ENCODE measurements around the gene TRPM2. TPM values are rescaled to one million over a fixed set of nuclear protein-coding genes. Genes with fewer than 3 reads are reported as not detected.

Gene TRPM2
- total and polyA plus RNA-seq, 9 donors = 0.89 to 1.9 (median 1.5) TPM

- peak overlapping the region; percentile 20 for H3K27ac ChIP-seq (ENCODE audit: low read length)
- H3K27me3 ChIP-seq (ENCODE audit: control insufficient read depth, insufficient read depth, low read length) = peaks cover 4% of the 10 kb centered on the region
- peak; percentile 77 for DNase-seq
- H3K4me3 ChIP-seq (ENCODE audit: low read length) = no peak overlapping the region
- H3K36me3 ChIP-seq (ENCODE audit: control insufficient read depth, insufficient read depth, low read length) = peaks cover 4% of the 10 kb centered on the region
- WGBS (ENCODE audit: insufficient coverage) = 22% methylated on average over 15 of the region's 15 CpGs
- no peaks in the 10 kb centered on the region for H3K9me3 ChIP-seq (replicated peaks; ENCODE audit: control insufficient read depth, low read depth, low read length)
- H3K4me1 ChIP-seq (ENCODE audit: control insufficient read depth, insufficient read depth, low read length) = peaks cover 23% of the 10 kb centered on the region
These were observed 108.1 kb downstream of the TRPM2 start for GRCh38 chr21:44461464-44462001.

GRCh38 chr21:44462086-44462833, 108.8 kb downstream of the TRPM2 start:
- no peak for DNase-seq
- Histone ChIP-seq H3K27me3 (ENCODE audit: control insufficient read depth, insufficient read depth, low read length) (peaks cover 2% of the 10 kb centered on the region), H3K4me3 (ENCODE audit: low read length) (no peak overlapping the region), H3K36me3 (ENCODE audit: control insufficient read depth, insufficient read depth, low read length) (peaks cover 2% of the 10 kb centered on the region), H3K9me3 (replicated peaks; ENCODE audit: control insufficient read depth, low read depth, low read length) (no peaks in the 10 kb centered on the region), H3K27ac (ENCODE audit: low read length) (no peak overlapping the region), H3K4me1 (ENCODE audit: control insufficient read depth, insufficient read depth, low read length) (peaks cover 23% of the 10 kb centered on the region)
- 76% methylated on average over 25 of the region's 25 CpGs for WGBS (ENCODE audit: insufficient coverage)

- Histone ChIP-seq H3K36me3 (ENCODE audit: control insufficient read depth, insufficient read depth, low read length) (no peaks in the 10 kb centered on the region), H3K4me3 (ENCODE audit: low read length) (no peak overlapping the region), H3K4me1 (ENCODE audit: control insufficient read depth, insufficient read depth, low read length) (peaks cover 23% of the 10 kb centered on the region), H3K27ac (ENCODE audit: low read length) (no peak overlapping the region), H3K9me3 (replicated peaks; ENCODE audit: control insufficient read depth, low read depth, low read length) (no peaks in the 10 kb centered on the region), H3K27me3 (ENCODE audit: control insufficient read depth, insufficient read depth, low read length) (peaks cover 2% of the 10 kb centered on the region)
- no peak for DNase-seq
- 61% methylated on average over 4 of the region's 11 CpGs for WGBS (ENCODE audit: insufficient coverage)
These were observed 109.4 kb downstream of the TRPM2 start for GRCh38 chr21:44462834-44463200.

GRCh38 chr21:44463724-44464123, 110.3 kb downstream of the TRPM2 start:
- WGBS (ENCODE audit: insufficient coverage) = 11% methylated on average over 30 of the region's 30 CpGs
- DNase-seq = peak; percentile 68
- Histone ChIP-seq H3K27ac (ENCODE audit: low read length) (no peak overlapping the region), H3K4me3 (ENCODE audit: low read length) (no peak overlapping the region), H3K9me3 (replicated peaks; ENCODE audit: control insufficient read depth, low read depth, low read length) (no peaks in the 10 kb centered on the region), H3K36me3 (ENCODE audit: control insufficient read depth, insufficient read depth, low read length) (no peaks in the 10 kb centered on the region), H3K4me1 (ENCODE audit: control insufficient read depth, insufficient read depth, low read length) (peaks cover 23% of the 10 kb centered on the region), H3K27me3 (ENCODE audit: control insufficient read depth, insufficient read depth, low read length) (peaks cover 2% of the 10 kb centered on the region)

- H3K4me1 ChIP-seq (ENCODE audit: control insufficient read depth, insufficient read depth, low read length) = peaks cover 23% of the 10 kb centered on the region
- H3K27me3 ChIP-seq (ENCODE audit: control insufficient read depth, insufficient read depth, low read length) = peaks cover 2% of the 10 kb centered on the region
- no peak overlapping the region for H3K4me3 ChIP-seq (ENCODE audit: low read length)
- H3K27ac ChIP-seq (ENCODE audit: low read length) = no peak overlapping the region
- WGBS (ENCODE audit: insufficient coverage) = 89% methylated on average over 6 of the region's 12 CpGs
- DNase-seq = no peak
- no peaks in the 10 kb centered on the region for H3K9me3 ChIP-seq (replicated peaks; ENCODE audit: control insufficient read depth, low read depth, low read length)
- H3K36me3 ChIP-seq (ENCODE audit: control insufficient read depth, insufficient read depth, low read length) = no peaks in the 10 kb centered on the region
These were observed 110.9 kb downstream of the TRPM2 start for GRCh38 chr21:44464351-44464750.

- no peak overlapping the region for H3K4me3 ChIP-seq (ENCODE audit: low read length)
- WGBS (ENCODE audit: insufficient coverage) = 80% methylated on average over 16 of the region's 16 CpGs
- no peaks in the 10 kb centered on the region for H3K9me3 ChIP-seq (replicated peaks; ENCODE audit: control insufficient read depth, low read depth, low read length)
- no peaks in the 10 kb centered on the region for H3K36me3 ChIP-seq (ENCODE audit: control insufficient read depth, insufficient read depth, low read length)
- peaks cover 2% of the 10 kb centered on the region for H3K27me3 ChIP-seq (ENCODE audit: control insufficient read depth, insufficient read depth, low read length)
- H3K27ac ChIP-seq (ENCODE audit: low read length) = no peak overlapping the region
- no peak for DNase-seq
- H3K4me1 ChIP-seq (ENCODE audit: control insufficient read depth, insufficient read depth, low read length) = peaks cover 13% of the 10 kb centered on the region
These were observed 113.0 kb downstream of the TRPM2 start for GRCh38 chr21:44466351-44466954.

- Histone ChIP-seq H3K27me3 (ENCODE audit: control insufficient read depth, insufficient read depth, low read length) (peaks cover 2% of the 10 kb centered on the region), H3K4me1 (ENCODE audit: control insufficient read depth, insufficient read depth, low read length) (peaks cover 5% of the 10 kb centered on the region), H3K9me3 (replicated peaks; ENCODE audit: control insufficient read depth, low read depth, low read length) (no peaks in the 10 kb centered on the region), H3K36me3 (ENCODE audit: control insufficient read depth, insufficient read depth, low read length) (no peaks in the 10 kb centered on the region), H3K27ac (ENCODE audit: low read length) (no peak overlapping the region), H3K4me3 (ENCODE audit: low read length) (no peak overlapping the region)
- 90% methylated on average over 36 of the region's 36 CpGs for WGBS (ENCODE audit: insufficient coverage)
- DNase-seq = no peak
These were observed 113.8 kb downstream of the TRPM2 start for GRCh38 chr21:44466996-44467858.

- H3K27me3 ChIP-seq (ENCODE audit: control insufficient read depth, insufficient read depth, low read length) = peaks cover 2% of the 10 kb centered on the region
- H3K36me3 ChIP-seq (ENCODE audit: control insufficient read depth, insufficient read depth, low read length) = no peaks in the 10 kb centered on the region
- 89% methylated on average over 15 of the region's 15 CpGs for WGBS (ENCODE audit: insufficient coverage)
- no peak for DNase-seq
- no peak overlapping the region for H3K4me3 ChIP-seq (ENCODE audit: low read length)
- H3K9me3 ChIP-seq (replicated peaks; ENCODE audit: control insufficient read depth, low read depth, low read length) = no peaks in the 10 kb centered on the region
- H3K4me1 ChIP-seq (ENCODE audit: control insufficient read depth, insufficient read depth, low read length) = no peaks in the 10 kb centered on the region
- no peak overlapping the region for H3K27ac ChIP-seq (ENCODE audit: low read length)
These were observed 114.4 kb downstream of the TRPM2 start for GRCh38 chr21:44467859-44468195.

GRCh38 chr21:44471341-44471740, 117.9 kb downstream of the TRPM2 start:
- DNase-seq = no peak
- Histone ChIP-seq H3K27me3 (ENCODE audit: control insufficient read depth, insufficient read depth, low read length) (no peaks in the 10 kb centered on the region), H3K4me1 (ENCODE audit: control insufficient read depth, insufficient read depth, low read length) (no peaks in the 10 kb centered on the region), H3K27ac (ENCODE audit: low read length) (no peak overlapping the region), H3K9me3 (replicated peaks; ENCODE audit: control insufficient read depth, low read depth, low read length) (no peaks in the 10 kb centered on the region), H3K36me3 (ENCODE audit: control insufficient read depth, insufficient read depth, low read length) (no peaks in the 10 kb centered on the region), H3K4me3 (ENCODE audit: low read length) (no peak overlapping the region)

GRCh38 chr21:44471996-44472395, 118.6 kb downstream of the TRPM2 start:
- H3K4me3 ChIP-seq (ENCODE audit: low read length) = no peak overlapping the region
- 91% methylated on average over 1 of the region's 6 CpGs for WGBS (ENCODE audit: insufficient coverage)
- no peaks in the 10 kb centered on the region for H3K4me1 ChIP-seq (ENCODE audit: control insufficient read depth, insufficient read depth, low read length)
- DNase-seq = peak; percentile 48
- H3K9me3 ChIP-seq (replicated peaks; ENCODE audit: control insufficient read depth, low read depth, low read length) = no peaks in the 10 kb centered on the region
- H3K36me3 ChIP-seq (ENCODE audit: control insufficient read depth, insufficient read depth, low read length) = no peaks in the 10 kb centered on the region
- H3K27me3 ChIP-seq (ENCODE audit: control insufficient read depth, insufficient read depth, low read length) = no peaks in the 10 kb centered on the region
- H3K27ac ChIP-seq (ENCODE audit: low read length) = no peak overlapping the region

All from muscle of leg (tissue), 11 donors.